ENCODE data around the gene RNF222. TPM values are rescaled to one million over a fixed set of nuclear protein-coding genes. Genes with fewer than 3 reads are reported as not detected.

RNF222 gene
- total and polyA plus RNA-seq, 2 experiments from 2014 or later, result 0.07 TPM; not detected in 1

DNA sequence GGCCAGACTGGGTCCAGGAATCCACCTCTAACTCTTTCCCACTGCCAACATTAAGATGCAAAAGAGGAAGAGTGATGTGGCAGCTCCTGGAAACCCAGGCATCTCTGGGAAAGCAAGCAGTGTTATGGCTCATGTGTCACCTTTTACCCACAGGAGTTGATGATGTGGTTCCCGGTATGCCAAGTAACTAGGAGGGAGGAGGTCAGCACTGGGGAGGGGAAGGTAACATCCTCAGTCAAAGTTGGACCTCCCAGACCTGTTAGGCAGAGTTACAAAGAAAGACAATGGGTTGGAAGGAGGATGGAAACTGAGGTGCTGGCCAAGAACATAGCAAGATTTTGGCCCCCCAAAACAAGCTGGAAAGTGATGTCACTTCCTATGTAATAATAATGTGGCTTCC, 32.5 kb downstream of the RNF222 start:
- no peak overlapping the region for H3K4me3 Mint-ChIP-seq
- no peak overlapping the region for H3K27ac Mint-ChIP-seq
- H3K4me2 ChIP-seq, result no peak overlapping the region
- H3K27ac ChIP-seq (ENCODE audit: low read depth), result no peak overlapping the region
- no peaks in the 10 kb centered on the region for H4K20me1 ChIP-seq (replicated peaks; ENCODE audit: insufficient read depth)
- no peak overlapping the region for H2AFZ ChIP-seq
- ATAC-seq (no peak), DNase-seq (ENCODE audit: low spot score) (no peak)
- no peaks in the 10 kb centered on the region for H3K27me3 ChIP-seq (ENCODE audit: insufficient read depth)
- peaks cover 11% of the 10 kb centered on the region for H3K4me1 ChIP-seq (ENCODE audit: insufficient read depth)
- peaks cover 10% of the 10 kb centered on the region; the same call in 1 of the 2 replicates for H3K36me3 ChIP-seq (ENCODE audit: insufficient read depth)
- peaks cover 12% of the 10 kb centered on the region for H3K4me1 Mint-ChIP-seq
- TF ChIP-seq, protein P1, sequence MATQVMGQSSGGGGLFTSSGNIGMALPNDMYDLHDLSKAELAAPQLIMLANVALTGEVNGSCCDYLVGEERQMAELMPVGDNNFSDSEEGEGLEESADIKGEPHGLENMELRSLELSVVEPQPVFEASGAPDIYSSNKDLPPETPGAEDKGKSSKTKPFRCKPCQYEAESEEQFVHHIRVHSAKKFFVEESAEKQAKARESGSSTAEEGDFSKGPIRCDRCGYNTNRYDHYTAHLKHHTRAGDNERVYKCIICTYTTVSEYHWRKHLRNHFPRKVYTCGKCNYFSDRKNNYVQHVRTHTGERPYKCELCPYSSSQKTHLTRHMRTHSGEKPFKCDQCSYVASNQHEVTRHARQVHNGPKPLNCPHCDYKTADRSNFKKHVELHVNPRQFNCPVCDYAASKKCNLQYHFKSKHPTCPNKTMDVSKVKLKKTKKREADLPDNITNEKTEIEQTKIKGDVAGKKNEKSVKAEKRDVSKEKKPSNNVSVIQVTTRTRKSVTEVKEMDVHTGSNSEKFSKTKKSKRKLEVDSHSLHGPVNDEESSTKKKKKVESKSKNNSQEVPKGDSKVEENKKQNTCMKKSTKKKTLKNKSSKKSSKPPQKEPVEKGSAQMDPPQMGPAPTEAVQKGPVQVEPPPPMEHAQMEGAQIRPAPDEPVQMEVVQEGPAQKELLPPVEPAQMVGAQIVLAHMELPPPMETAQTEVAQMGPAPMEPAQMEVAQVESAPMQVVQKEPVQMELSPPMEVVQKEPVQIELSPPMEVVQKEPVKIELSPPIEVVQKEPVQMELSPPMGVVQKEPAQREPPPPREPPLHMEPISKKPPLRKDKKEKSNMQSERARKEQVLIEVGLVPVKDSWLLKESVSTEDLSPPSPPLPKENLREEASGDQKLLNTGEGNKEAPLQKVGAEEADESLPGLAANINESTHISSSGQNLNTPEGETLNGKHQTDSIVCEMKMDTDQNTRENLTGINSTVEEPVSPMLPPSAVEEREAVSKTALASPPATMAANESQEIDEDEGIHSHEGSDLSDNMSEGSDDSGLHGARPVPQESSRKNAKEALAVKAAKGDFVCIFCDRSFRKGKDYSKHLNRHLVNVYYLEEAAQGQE (IDR thresholded peaks at IDR 0.05; ENCODE audit: unreplicated experiment), result no peak
- no peak for TF ChIP-seq JUNB (IDR thresholded peaks at IDR 0.05; ENCODE audit: unreplicated experiment)
- TF ChIP-seq STAT1 (IDR thresholded peaks at IDR 0.05; ENCODE audit: unreplicated experiment), result no peak
- TF ChIP-seq, protein P2, sequence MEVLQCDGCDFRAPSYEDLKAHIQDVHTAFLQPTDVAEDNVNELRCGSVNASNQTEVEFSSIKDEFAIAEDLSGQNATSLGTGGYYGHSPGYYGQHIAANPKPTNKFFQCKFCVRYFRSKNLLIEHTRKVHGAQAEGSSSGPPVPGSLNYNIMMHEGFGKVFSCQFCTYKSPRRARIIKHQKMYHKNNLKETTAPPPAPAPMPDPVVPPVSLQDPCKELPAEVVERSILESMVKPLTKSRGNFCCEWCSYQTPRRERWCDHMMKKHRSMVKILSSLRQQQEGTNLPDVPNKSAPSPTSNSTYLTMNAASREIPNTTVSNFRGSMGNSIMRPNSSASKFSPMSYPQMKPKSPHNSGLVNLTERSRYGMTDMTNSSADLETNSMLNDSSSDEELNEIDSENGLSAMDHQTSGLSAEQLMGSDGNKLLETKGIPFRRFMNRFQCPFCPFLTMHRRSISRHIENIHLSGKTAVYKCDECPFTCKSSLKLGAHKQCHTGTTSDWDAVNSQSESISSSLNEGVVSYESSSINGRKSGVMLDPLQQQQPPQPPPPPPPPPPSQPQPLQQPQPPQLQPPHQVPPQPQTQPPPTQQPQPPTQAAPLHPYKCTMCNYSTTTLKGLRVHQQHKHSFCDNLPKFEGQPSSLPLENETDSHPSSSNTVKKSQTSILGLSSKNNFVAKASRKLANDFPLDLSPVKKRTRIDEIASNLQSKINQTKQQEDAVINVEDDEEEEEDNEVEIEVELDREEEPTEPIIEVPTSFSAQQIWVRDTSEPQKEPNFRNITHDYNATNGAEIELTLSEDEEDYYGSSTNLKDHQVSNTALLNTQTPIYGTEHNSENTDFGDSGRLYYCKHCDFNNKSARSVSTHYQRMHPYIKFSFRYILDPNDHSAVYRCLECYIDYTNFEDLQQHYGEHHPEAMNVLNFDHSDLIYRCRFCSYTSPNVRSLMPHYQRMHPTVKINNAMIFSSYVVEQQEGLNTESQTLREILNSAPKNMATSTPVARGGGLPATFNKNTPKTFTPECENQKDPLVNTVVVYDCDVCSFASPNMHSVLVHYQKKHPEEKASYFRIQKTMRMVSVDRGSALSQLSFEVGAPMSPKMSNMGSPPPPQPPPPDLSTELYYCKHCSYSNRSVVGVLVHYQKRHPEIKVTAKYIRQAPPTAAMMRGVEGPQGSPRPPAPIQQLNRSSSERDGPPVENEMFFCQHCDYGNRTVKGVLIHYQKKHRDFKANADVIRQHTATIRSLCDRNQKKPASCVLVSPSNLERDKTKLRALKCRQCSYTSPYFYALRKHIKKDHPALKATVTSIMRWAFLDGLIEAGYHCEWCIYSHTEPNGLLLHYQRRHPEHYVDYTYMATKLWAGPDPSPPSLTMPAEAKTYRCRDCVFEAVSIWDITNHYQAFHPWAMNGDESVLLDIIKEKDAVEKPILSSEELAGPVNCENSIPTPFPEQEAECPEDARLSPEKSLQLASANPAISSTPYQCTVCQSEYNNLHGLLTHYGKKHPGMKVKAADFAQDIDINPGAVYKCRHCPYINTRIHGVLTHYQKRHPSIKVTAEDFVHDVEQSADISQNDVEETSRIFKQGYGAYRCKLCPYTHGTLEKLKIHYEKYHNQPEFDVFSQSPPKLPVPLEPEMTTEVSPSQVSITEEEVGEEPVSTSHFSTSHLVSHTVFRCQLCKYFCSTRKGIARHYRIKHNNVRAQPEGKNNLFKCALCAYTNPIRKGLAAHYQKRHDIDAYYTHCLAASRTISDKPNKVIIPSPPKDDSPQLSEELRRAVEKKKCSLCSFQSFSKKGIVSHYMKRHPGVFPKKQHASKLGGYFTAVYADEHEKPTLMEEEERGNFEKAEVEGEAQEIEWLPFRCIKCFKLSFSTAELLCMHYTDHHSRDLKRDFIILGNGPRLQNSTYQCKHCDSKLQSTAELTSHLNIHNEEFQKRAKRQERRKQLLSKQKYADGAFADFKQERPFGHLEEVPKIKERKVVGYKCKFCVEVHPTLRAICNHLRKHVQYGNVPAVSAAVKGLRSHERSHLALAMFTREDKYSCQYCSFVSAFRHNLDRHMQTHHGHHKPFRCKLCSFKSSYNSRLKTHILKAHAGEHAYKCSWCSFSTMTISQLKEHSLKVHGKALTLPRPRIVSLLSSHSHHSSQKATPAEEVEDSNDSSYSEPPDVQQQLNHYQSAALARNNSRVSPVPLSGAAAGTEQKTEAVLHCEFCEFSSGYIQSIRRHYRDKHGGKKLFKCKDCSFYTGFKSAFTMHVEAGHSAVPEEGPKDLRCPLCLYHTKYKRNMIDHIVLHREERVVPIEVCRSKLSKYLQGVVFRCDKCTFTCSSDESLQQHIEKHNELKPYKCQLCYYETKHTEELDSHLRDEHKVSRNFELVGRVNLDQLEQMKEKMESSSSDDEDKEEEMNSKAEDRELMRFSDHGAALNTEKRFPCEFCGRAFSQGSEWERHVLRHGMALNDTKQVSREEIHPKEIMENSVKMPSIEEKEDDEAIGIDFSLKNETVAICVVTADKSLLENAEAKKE (CRISPR knock-in tag; IDR thresholded peaks at IDR 0.05), result no peak
- no peak for TF ChIP-seq ZNF114 (CRISPR knock-in tag; IDR thresholded peaks at IDR 0.05)
- TF ChIP-seq POLR2AphosphoS5 (IDR thresholded peaks at IDR 0.05; ENCODE audit: low read depth), result no peak
- TF ChIP-seq, protein P3, sequence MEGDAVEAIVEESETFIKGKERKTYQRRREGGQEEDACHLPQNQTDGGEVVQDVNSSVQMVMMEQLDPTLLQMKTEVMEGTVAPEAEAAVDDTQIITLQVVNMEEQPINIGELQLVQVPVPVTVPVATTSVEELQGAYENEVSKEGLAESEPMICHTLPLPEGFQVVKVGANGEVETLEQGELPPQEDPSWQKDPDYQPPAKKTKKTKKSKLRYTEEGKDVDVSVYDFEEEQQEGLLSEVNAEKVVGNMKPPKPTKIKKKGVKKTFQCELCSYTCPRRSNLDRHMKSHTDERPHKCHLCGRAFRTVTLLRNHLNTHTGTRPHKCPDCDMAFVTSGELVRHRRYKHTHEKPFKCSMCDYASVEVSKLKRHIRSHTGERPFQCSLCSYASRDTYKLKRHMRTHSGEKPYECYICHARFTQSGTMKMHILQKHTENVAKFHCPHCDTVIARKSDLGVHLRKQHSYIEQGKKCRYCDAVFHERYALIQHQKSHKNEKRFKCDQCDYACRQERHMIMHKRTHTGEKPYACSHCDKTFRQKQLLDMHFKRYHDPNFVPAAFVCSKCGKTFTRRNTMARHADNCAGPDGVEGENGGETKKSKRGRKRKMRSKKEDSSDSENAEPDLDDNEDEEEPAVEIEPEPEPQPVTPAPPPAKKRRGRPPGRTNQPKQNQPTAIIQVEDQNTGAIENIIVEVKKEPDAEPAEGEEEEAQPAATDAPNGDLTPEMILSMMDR (conservative IDR thresholded peaks at IDR 0.05; ENCODE audit: low read depth in 2 of 2), result no peak
- TF ChIP-seq ZNF331 (CRISPR knock-in tag; IDR thresholded peaks at IDR 0.05; ENCODE audit: low read depth), result no peak
- no peak for TF ChIP-seq NANOG (IDR thresholded peaks at IDR 0.05; ENCODE audit: borderline replicate concordance)
- TF ChIP-seq, protein P4, sequence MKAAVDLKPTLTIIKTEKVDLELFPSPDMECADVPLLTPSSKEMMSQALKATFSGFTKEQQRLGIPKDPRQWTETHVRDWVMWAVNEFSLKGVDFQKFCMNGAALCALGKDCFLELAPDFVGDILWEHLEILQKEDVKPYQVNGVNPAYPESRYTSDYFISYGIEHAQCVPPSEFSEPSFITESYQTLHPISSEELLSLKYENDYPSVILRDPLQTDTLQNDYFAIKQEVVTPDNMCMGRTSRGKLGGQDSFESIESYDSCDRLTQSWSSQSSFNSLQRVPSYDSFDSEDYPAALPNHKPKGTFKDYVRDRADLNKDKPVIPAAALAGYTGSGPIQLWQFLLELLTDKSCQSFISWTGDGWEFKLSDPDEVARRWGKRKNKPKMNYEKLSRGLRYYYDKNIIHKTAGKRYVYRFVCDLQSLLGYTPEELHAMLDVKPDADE (IDR thresholded peaks at IDR 0.05), result no peak
- no peak for TF ChIP-seq CREB1 (CRISPR knock-in tag; IDR thresholded peaks at IDR 0.05; ENCODE audit: low read depth)
- no peak for TF ChIP-seq EZH2 (IDR thresholded peaks at IDR 0.05; ENCODE audit: low read depth, unreplicated experiment)
- TF ChIP-seq EZH2phosphoT487 (IDR thresholded peaks at IDR 0.05; ENCODE audit: unreplicated experiment), result no peak
- H3K9me3 Mint-ChIP-seq, result no peaks in the 10 kb centered on the region
- no peaks in the 10 kb centered on the region for H3F3A ChIP-seq (replicated peaks; ENCODE audit: low read depth)
- peaks cover 5% of the 10 kb centered on the region; the same call in 1 of the 2 replicates for H3K9me2 ChIP-seq (ENCODE audit: insufficient read depth)
- H3K27me3 Mint-ChIP-seq (ENCODE audit: insufficient read depth, low read depth, poor library complexity), result peaks cover 7% of the 10 kb centered on the region
- no peak overlapping the region for H3K4me3 ChIP-seq
- no peaks in the 10 kb centered on the region for H3K79me2 ChIP-seq (replicated peaks; ENCODE audit: insufficient read depth)
- H3K36me3 Mint-ChIP-seq (ENCODE audit: low read depth), result peaks cover 16% of the 10 kb centered on the region

Measured in GM23338 (cell line).